ENCODE results near the gene ACLY. TPM values are rescaled to one million over a fixed set of nuclear protein-coding genes. Genes with fewer than 3 reads are reported as not detected.

Gene ACLY
- total and polyA plus RNA-seq, 10 of the 15 experiments (the other 5 are each of a cell fraction or from before 2014, with no cell fraction given) = 32.6 to 224 (median 114) TPM

DNA sequence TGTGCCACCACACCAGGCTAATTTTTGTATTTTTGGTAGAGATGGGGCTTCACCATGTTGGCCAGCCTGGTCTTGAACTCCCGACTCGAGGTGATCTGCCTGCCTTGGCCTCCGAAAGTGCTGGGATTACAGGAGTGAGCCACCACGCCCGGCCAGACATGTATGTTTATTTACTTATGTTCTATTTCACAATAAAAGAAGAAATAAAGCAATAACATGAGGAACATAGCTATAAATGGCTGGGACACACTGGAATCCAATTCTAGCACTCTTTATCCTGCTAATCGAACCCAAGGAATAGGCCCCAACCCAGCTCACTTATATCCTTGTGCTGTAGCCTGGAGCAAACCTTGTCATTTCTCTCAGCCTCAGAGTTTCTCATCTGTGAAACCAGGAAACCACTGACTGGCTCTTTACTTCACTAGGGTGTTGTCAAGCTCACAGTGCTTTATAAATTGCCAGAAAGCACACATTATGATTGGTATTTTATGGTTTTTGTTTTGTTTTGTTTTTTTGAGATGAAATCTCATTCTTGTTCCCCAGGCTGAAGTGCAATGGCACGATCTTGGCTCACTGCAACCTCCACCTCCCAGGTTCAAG, 7.3 kb upstream of the ACLY start:
- Histone ChIP-seq H3K4me3 (no peak overlapping the region), H3K36me3 (ENCODE audit: control insufficient read depth in 2 of 2, insufficient read depth in 2 of 2, low read length in 1 of 2) (no peaks in the 10 kb centered on the region), H3K9ac (ENCODE audit: control insufficient read depth, insufficient read depth, low read length) (no peak overlapping the region), H3K4me2 (ENCODE audit: control insufficient read depth, insufficient read depth) (peak overlapping the region; percentile 34; the same call in 1 of the 2 replicates), H3K27me3 (replicated peaks in 1 of 2; ENCODE audit: control insufficient read depth in 2 of 2, insufficient read depth in 2 of 2, low read length in 1 of 2) (no peaks in the 10 kb centered on the region), H3K9me3 (replicated peaks; ENCODE audit: control insufficient read depth, insufficient read depth, low read length) (no peaks in the 10 kb centered on the region), H3K27ac (ENCODE audit: control insufficient read depth, insufficient read depth) (no peak overlapping the region), H3K79me2 (ENCODE audit: control insufficient read depth, insufficient read depth, low read length) (peaks cover 8% of the 10 kb centered on the region), H3K4me1 (ENCODE audit: control insufficient read depth, insufficient read depth, low read length) (peaks cover 7% of the 10 kb centered on the region), H2AFZ (ENCODE audit: control insufficient read depth, low read depth, low read length) (no peak overlapping the region), H4K20me1 (ENCODE audit: control insufficient read depth, insufficient read depth) (no peaks in the 10 kb centered on the region)
- no TSS peak for BruUV-seq (replicated peaks)
- DNase-seq (ENCODE audit: low read depth, low spot score) = no peak
- SMC1A ChIA-PET (ENCODE audit: uncharacterized antibody, unreplicated experiment) = interaction anchor here (1.6 kb wide), 1 partner anchor 8 kb away, joined by 3 read pairs; the partner anchor contains the start of gene ACLY
- intact Hi-C loops (cut with micrococcal nuclease; ENCODE audit: unreplicated experiment) (no loop called here), in situ Hi-C loops (cut with MboI) (no loop called here)
- CTCF ChIA-PET = interaction anchor here (1.0 to 1.3 kb wide), 2 partner anchors 8 to 33 kb away, joined by 3 to 4 read pairs; no protein-coding TSS in a partner anchor
- POLR2A ChIA-PET = interaction anchor here (0.5 kb wide), 1 partner anchor 377 kb away, joined by 3 read pairs; no protein-coding TSS in a partner anchor
- RAD21 ChIA-PET (ENCODE audit: unreplicated experiment) = no interaction called here
- 0 out of 3 replicates have a peak, but pooled peaks have one; percentile 8 for ATAC-seq
- 91% methylated on average over 7 of the region's 7 CpGs for WGBS (ENCODE audit: insufficient coverage, insufficient replicate concordance, low lambda C conversion rate, missing lambda C conversion rate)
- FAIRE-seq = no peak
- TF ChIP-seq CHD2 (IDR thresholded peaks at IDR 0.05; ENCODE audit: borderline replicate concordance, low read depth, low read length) (no peak), E4F1 (IDR thresholded peaks at IDR 0.05; ENCODE audit: borderline replicate concordance, partially characterized antibody) (peak; percentile 17), RUNX3 (IDR thresholded peaks at IDR 0.05; ENCODE audit: low read length) (peak; percentile 51; the same call in 1 of the 2 replicates)

Data from GM12878 (cell line).